ENCODE results near the gene HKDC1. TPM values are rescaled to one million over a fixed set of nuclear protein-coding genes. Genes with fewer than 3 reads are reported as not detected.
A peak's percentile ranks its signal among the peaks of the same experiment; 100 is the strongest.

HKDC1 gene
- total RNA-seq, 4 donors from 2014 or later, result 0.27 to 4.0 TPM; not detected in 2

DNA sequence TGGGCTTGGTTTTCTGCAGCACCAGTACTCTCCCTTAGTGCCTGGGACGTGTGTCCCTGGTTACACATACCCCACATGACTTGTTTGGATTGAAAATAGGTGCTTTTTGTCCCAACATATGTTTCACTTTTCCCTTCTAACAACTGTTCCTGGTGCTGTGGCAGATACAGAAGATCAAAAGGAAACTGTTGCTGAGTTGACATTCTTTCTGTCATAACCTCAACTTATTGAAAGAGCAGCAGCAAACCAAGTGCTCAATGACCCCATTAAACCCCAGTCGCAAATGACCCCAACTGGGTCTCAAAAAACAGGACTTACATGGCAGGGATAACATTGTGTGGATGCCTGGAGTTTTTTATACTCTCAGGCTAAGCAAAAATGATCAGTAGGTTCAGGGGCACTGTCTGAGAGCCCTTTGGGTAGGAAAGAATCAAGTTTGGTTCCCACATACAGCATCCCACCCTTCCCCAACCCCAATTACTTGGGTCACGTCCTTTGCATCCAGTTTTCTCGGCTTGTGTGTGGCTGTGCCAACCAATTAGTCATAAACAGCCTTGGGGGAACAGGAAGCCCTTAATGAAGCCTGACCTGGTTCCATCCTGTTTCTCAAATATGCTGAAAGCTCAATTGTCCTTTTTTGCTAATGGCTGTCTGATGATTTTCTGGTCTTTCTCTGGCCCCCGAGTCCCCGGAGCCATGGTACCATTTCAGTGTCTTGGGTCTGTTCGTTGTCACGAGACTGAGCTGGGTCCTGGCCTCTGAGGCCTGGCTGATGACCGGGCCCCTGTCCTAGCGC is 4.9 kb downstream of the HKDC1 start:
- intact Hi-C loops (cut with DNase I; ENCODE audit: low total_unique reads), result no loop called here
- DNase-seq, result no peak

GRCh38 chr10:69225681-69226080 is 5.5 kb downstream of the HKDC1 start:
- TF ChIP-seq, protein P1, sequence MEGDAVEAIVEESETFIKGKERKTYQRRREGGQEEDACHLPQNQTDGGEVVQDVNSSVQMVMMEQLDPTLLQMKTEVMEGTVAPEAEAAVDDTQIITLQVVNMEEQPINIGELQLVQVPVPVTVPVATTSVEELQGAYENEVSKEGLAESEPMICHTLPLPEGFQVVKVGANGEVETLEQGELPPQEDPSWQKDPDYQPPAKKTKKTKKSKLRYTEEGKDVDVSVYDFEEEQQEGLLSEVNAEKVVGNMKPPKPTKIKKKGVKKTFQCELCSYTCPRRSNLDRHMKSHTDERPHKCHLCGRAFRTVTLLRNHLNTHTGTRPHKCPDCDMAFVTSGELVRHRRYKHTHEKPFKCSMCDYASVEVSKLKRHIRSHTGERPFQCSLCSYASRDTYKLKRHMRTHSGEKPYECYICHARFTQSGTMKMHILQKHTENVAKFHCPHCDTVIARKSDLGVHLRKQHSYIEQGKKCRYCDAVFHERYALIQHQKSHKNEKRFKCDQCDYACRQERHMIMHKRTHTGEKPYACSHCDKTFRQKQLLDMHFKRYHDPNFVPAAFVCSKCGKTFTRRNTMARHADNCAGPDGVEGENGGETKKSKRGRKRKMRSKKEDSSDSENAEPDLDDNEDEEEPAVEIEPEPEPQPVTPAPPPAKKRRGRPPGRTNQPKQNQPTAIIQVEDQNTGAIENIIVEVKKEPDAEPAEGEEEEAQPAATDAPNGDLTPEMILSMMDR (IDR thresholded peaks at IDR 0.05), result no peak
- TF ChIP-seq POLR2A (IDR thresholded peaks at IDR 0.05), result no peak
- no peak overlapping the region for H3K27ac ChIP-seq
- H3K4me1 ChIP-seq, result peaks cover 0 to 6% of the 10 kb centered on the region in 2 donors

More for the DNA sequence above, 4.9 kb downstream of the HKDC1 start:
- no peaks in the 10 kb centered on the region for H3K36me3 ChIP-seq
- no peaks in the 10 kb centered on the region for H3K9me3 ChIP-seq
- H3K27ac ChIP-seq, result peak overlapping the region in 1 of 2 donors; percentile 30
- peaks cover 0 to 6% of the 10 kb centered on the region in 2 donors for H3K4me1 ChIP-seq
- no peaks in the 10 kb centered on the region for H3K27me3 ChIP-seq
- no peak for TF ChIP-seq POLR2A (IDR thresholded peaks at IDR 0.05)
- TF ChIP-seq, protein P1 (IDR thresholded peaks at IDR 0.05), result no peak
- no peak overlapping the region for H3K4me3 ChIP-seq

GRCh38 chr10:69226919-69227450 is 6.9 kb downstream of the HKDC1 start:
- intact Hi-C loops (cut with DNase I; ENCODE audit: low total_unique reads), result no loop called here

More at GRCh38 chr10:69225681-69226080, 5.5 kb downstream of the HKDC1 start:
- H3K4me3 ChIP-seq, result no peak overlapping the region
- no peaks in the 10 kb centered on the region for H3K9me3 ChIP-seq
- H3K36me3 ChIP-seq, result no peaks in the 10 kb centered on the region
- intact Hi-C loops (cut with DNase I; ENCODE audit: low total_unique reads), result no loop called here
- DNase-seq, result no peak
- H3K27me3 ChIP-seq, result no peaks in the 10 kb centered on the region

DNA sequence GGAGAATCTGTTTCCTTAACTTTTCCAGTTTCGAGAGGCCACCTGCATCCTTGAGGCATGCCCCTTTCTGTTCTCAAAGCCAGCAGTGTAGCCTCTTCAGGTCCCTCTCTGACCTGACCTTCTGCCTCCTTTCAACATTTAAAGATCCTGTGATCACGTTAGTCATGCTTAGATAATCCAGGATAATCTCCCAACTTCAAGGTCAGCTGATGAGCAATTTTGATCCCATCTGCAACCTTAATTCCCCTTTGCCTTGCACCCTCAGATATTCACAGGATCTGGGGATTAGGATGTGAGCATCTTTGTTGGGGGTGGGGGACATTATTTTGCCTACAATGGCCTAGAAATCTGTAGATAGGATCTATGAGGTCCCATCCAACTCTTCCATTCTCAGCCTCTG is 8.0 kb downstream of the HKDC1 start:
- H3K4me3 ChIP-seq, result no peak overlapping the region
- no peak overlapping the region for H3K27ac ChIP-seq
- H3K27me3 ChIP-seq, result no peaks in the 10 kb centered on the region
- H3K9me3 ChIP-seq, result no peaks in the 10 kb centered on the region
- intact Hi-C loops (cut with DNase I; ENCODE audit: low total_unique reads), result no loop called here
- TF ChIP-seq POLR2A (IDR thresholded peaks at IDR 0.05), result no peak
- TF ChIP-seq, protein P1 (IDR thresholded peaks at IDR 0.05), result no peak
- no peaks in the 10 kb centered on the region for H3K36me3 ChIP-seq
- no peak for DNase-seq
- H3K4me1 ChIP-seq, result peaks cover 0 to 4% of the 10 kb centered on the region in 2 donors

More at GRCh38 chr10:69226919-69227450, 6.9 kb downstream of the HKDC1 start:
- TF ChIP-seq, protein P1 (IDR thresholded peaks at IDR 0.05), result no peak
- TF ChIP-seq POLR2A (IDR thresholded peaks at IDR 0.05), result no peak
- Histone ChIP-seq H3K4me1 (peaks cover 0 to 5% of the 10 kb centered on the region in 2 donors), H3K9me3 (no peaks in the 10 kb centered on the region), H3K36me3 (no peaks in the 10 kb centered on the region), H3K27ac (no peak overlapping the region), H3K4me3 (no peak overlapping the region), H3K27me3 (no peaks in the 10 kb centered on the region)
- DNase-seq, result no peak

DNA sequence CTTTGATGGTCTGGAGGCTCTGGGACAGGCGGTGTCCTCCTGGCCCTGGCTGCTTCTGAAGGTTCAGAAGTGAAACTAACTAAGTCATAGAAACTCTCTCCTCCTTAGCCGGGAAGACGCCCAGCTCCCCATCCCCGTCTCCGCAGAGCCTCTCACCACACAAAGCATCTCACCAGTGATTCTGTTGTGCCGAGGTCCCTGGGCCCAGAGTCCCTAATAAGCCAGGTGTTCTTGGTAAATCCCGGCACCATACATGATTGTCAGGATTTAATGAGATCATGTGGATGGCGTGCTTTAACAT is 9.4 kb downstream of the HKDC1 start:
- no peak for TF ChIP-seq POLR2A (IDR thresholded peaks at IDR 0.05)
- TF ChIP-seq, protein P1 (IDR thresholded peaks at IDR 0.05), result no peak
- no peak overlapping the region for H3K27ac ChIP-seq
- intact Hi-C loops (cut with DNase I; ENCODE audit: low total_unique reads), result no loop called here
- no peak overlapping the region for H3K4me3 ChIP-seq
- no peaks in the 10 kb centered on the region for H3K9me3 ChIP-seq
- no peaks in the 10 kb centered on the region for H3K36me3 ChIP-seq
- H3K27me3 ChIP-seq, result no peaks in the 10 kb centered on the region
- H3K4me1 ChIP-seq, result peaks cover 0 to 4% of the 10 kb centered on the region in 2 donors
- no peak for DNase-seq
